GM23248 (cell line): ENCODE results near the gene CD151.

Experiments used
- EZH2 ChIP-seq: fragments of 200-600 bp; sonication (generic); IDR thresholded peaks from 2 replicates; pipeline ENCODE4 v1.6.1; 2018; ENCODE audit warnings: antibody characterized with exemption, mild to moderate bottlenecking; ENCODE audit not compliant: insufficient read depth, poor library complexity, severe bottlenecking
- EZH2phosphoT487 ChIP-seq: fragments of 200-600 bp; sonication (generic); IDR thresholded peaks from 2 replicates; pipeline ENCODE4 v1.6.1; 2018; ENCODE audit warnings: antibody characterized with exemption, moderate library complexity, mild to moderate bottlenecking, low read depth; ENCODE audit not compliant: insufficient read depth

DNA sequence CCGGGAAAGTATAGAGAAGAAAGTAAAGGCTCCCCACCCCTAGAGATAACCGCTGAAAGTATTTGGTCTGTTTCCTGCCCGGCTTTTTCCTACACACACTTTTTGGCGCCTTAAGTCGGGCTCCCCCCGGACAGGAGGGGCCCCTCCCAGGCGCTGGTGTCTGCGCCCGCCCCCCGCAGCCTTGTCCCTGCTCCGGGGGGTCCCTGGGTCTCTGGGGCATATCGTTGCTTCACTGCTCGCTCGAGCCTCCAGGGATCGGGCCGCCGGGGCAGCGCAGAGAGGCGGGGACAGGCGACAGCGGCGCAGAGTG lies 6.0 kb upstream of the CD151 start:
- TF ChIP-seq EZH2phosphoT487: no peak
- TF ChIP-seq EZH2: no peak
